GM21515 (cell line): ENCODE data around the gene PCNT.
"Not testable (repeated sequence)": the region's sequence is repeated elsewhere in the genome, so short reads cannot be mapped to it uniquely, and the experiment has no call there.

Source experiments
- ATAC-seq: cut with Tn5 transposase; IDR thresholded peaks from one replicate; pipeline ENCODE4 v1.9.1; 2021; ENCODE audit not compliant: unreplicated experiment

Gene PCNT

GRCh38 chr21:46448108-46448507, 124.2 kb downstream of the PCNT start:
- no peak for ATAC-seq

- not testable (repeated sequence) for ATAC-seq
Measured at GRCh38 chr21:46448855-46449254, 124.9 kb downstream of the PCNT start.

- no peak for ATAC-seq
Measured at GRCh38 chr21:46452710-46453109, 128.8 kb downstream of the PCNT start.

- ATAC-seq = no peak
Measured at GRCh38 chr21:46454142-46454541, 130.2 kb downstream of the PCNT start.

GRCh38 chr21:46454634-46455390, 130.9 kb downstream of the PCNT start:
- ATAC-seq = no peak

GRCh38 chr21:46455575-46456385, 131.8 kb downstream of the PCNT start:
- ATAC-seq = no peak

- ATAC-seq = no peak
Measured at GRCh38 chr21:46456750-46457149, 132.8 kb downstream of the PCNT start.

- peak; percentile 16 for ATAC-seq
Measured at GRCh38 chr21:46457801-46458314, 133.9 kb downstream of the PCNT start.

GRCh38 chr21:46458315-46459023, 134.5 kb downstream of the PCNT start, which contains the start of gene DIP2A:
Gene DIP2A, plus strand, starts transcription at chr21:46458891. Its CDS starts 241 bp downstream, at chr21:46459132.
- ATAC-seq = peak; percentile 90

GRCh38 chr21:46459024-46459355, 135.0 kb downstream of the PCNT start:
- ATAC-seq = no peak

GRCh38 chr21:46459356-46460112, 135.6 kb downstream of the PCNT start:
- no peak for ATAC-seq

- no peak for ATAC-seq
Measured at GRCh38 chr21:46461909-46462308, 138.0 kb downstream of the PCNT start.

GRCh38 chr21:46465153-46465552, 141.2 kb downstream of the PCNT start:
- not testable (repeated sequence) for ATAC-seq

GRCh38 chr21:46465651-46466050, 141.7 kb downstream of the PCNT start:
- no peak for ATAC-seq

- no peak for ATAC-seq
Measured at GRCh38 chr21:46468108-46468774, 144.3 kb downstream of the PCNT start.

- ATAC-seq = no peak
Measured at GRCh38 chr21:46469275-46469674, 145.3 kb downstream of the PCNT start.

- no peak for ATAC-seq
Measured at GRCh38 chr21:46471514-46471913, 147.6 kb downstream of the PCNT start.

- ATAC-seq = no peak
Measured at GRCh38 chr21:46472246-46472645, 148.3 kb downstream of the PCNT start.

GRCh38 chr21:46474382-46474781, 150.4 kb downstream of the PCNT start:
- ATAC-seq = no peak

GRCh38 chr21:46475296-46475695, 151.3 kb downstream of the PCNT start:
- no peak for ATAC-seq
